HepG2 (cell line): ENCODE data around the gene PGAP1. TPM values are rescaled to one million over a fixed set of nuclear protein-coding genes. Genes with fewer than 3 reads are reported as not detected.

ENCODE experiments used
- CC2D1A ChIP-seq: sonication (generic); formaldehyde crosslinking; IDR thresholded peaks from 2 replicates; pipeline ENCODE4 v1.8.1; 2023; ENCODE audit warnings: mild to moderate bottlenecking, missing genetic modification reagents
- CREB3 ChIP-seq: sonication (generic); formaldehyde crosslinking; IDR thresholded peaks from 2 replicates; pipeline ENCODE4 v1.5.0; 2020; ENCODE audit warnings: missing genetic modification reagents
- EZH2 ChIP-seq: conservative IDR thresholded peaks from 2 replicates; pipeline ENCODE4 v1.6.1; 2012; ENCODE audit warnings: mild to moderate bottlenecking, low read depth, low read length, moderate library complexity
- HDAC6 ChIP-seq: fragments of 200-600 bp; sonication (generic); IDR thresholded peaks from 2 replicates; pipeline ENCODE4 v1.7.0; 2017; ENCODE audit warnings: mild to moderate bottlenecking, antibody characterized with exemption, low read length, low read depth
- KLF13 ChIP-seq: sonication (generic); formaldehyde crosslinking; IDR thresholded peaks from 2 replicates; pipeline ENCODE4 v1.4.0; 2020; ENCODE audit warnings: mild to moderate bottlenecking, missing genetic modification reagents
- MTF1 ChIP-seq: sonication (generic); formaldehyde crosslinking; IDR thresholded peaks from 2 replicates; pipeline ENCODE4 v1.5.0; 2020; ENCODE audit warnings: missing genetic modification reagents
- NFATC3 ChIP-seq: sonication (generic); formaldehyde crosslinking; IDR thresholded peaks from 2 replicates; pipeline ENCODE4 v1.5.1; 2020; ENCODE audit warnings: mild to moderate bottlenecking, missing genetic modification reagents
- PHF21A ChIP-seq: sonication (generic); formaldehyde crosslinking; IDR thresholded peaks from 2 replicates; pipeline ENCODE4 v1.5.0; 2020; ENCODE audit warnings: mild to moderate bottlenecking, missing genetic modification reagents
- RARG ChIP-seq: sonication (generic); formaldehyde crosslinking; IDR thresholded peaks from 2 replicates; pipeline ENCODE4 v1.4.0; 2020; ENCODE audit warnings: low read depth, mild to moderate bottlenecking, missing genetic modification reagents
- RXRA ChIP-seq: sonication (generic); formaldehyde crosslinking; IDR thresholded peaks from 2 replicates; pipeline ENCODE4 v1.5.1; 2020; ENCODE audit warnings: missing genetic modification reagents
- SPEN ChIP-seq: sonication (generic); formaldehyde crosslinking; IDR thresholded peaks from 2 replicates; pipeline ENCODE4 v1.5.1; 2020; ENCODE audit warnings: low read depth, mild to moderate bottlenecking, missing genetic modification reagents
- TEAD2 ChIP-seq: sonication (generic); formaldehyde crosslinking; IDR thresholded peaks from 2 replicates; pipeline ENCODE4 v1.9.0; 2021; ENCODE audit warnings: missing genetic modification reagents
- ZBTB49 ChIP-seq: sonication (generic); formaldehyde crosslinking; IDR thresholded peaks from 2 replicates; pipeline ENCODE4 v1.4.0; 2020; ENCODE audit warnings: missing genetic modification reagents, borderline replicate concordance
- ZNF3 ChIP-seq: IDR thresholded peaks from 2 replicates; pipeline ENCODE4 v1.7.0; 2017; ENCODE audit warnings: inconsistent platforms
- ZNF468 ChIP-seq: sonication (generic); formaldehyde crosslinking; IDR thresholded peaks from 2 replicates; pipeline ENCODE4 v1.8.0; 2022; ENCODE audit warnings: mild to moderate bottlenecking, moderate library complexity, missing genetic modification reagents
- ZNF484 ChIP-seq: sonication (generic); formaldehyde crosslinking; IDR thresholded peaks from 2 replicates; pipeline ENCODE4 v1.5.1; 2020; ENCODE audit warnings: mild to moderate bottlenecking, low read depth, missing genetic modification reagents, borderline replicate concordance
- ZNF570 ChIP-seq: sonication (generic); formaldehyde crosslinking; IDR thresholded peaks from 2 replicates; pipeline ENCODE4 v1.4.0; 2020; ENCODE audit warnings: mild to moderate bottlenecking, missing genetic modification reagents, borderline replicate concordance
- polyA plus RNA-seq, 8 experiments: library from polyadenylated mRNA; depleted of rRNA in 3 of 8; stranded (reverse) in 7 of 8; unstranded in 1 of 8; fragments of >200 nt; fragmentation: Illumina TruSeq in 4 of 8; extraction: Trizol in 4 of 8; gene quantifications; 2 replicates each; pipeline versions ENCODE4 v1.2.1 to v1.2.3, GENCODE V29; 2011 to 2016; ENCODE audit warnings: low read depth in 4 of 8, missing spikeins in 1 of 8, mixed read lengths in 1 of 8; ENCODE audit not compliant: insufficient read depth in 1 of 8
- total RNA-seq, 5 experiments: library from RNA; depleted of rRNA; stranded (reverse); fragments of >200 nt; fragmentation: Illumina TruSeq; extraction: Trizol; gene quantifications; 2 replicates each; pipeline ENCODE4 v1.2.3, GENCODE V29; 2016; ENCODE audit warnings: low read depth in 1 of 5
- TF ChIP-seq, protein P1 (sequence below): sonication (generic); formaldehyde crosslinking; IDR thresholded peaks from 2 replicates; pipeline ENCODE4 v1.5.0; 2020; ENCODE audit warnings: mild to moderate bottlenecking, missing genetic modification reagents
- TF ChIP-seq, protein P2 (sequence below): sonication (generic); formaldehyde crosslinking; IDR thresholded peaks from 2 replicates; pipeline ENCODE4 v1.4.0; 2020; ENCODE audit warnings: missing genetic modification reagents, mild to moderate bottlenecking, borderline replicate concordance
- TF ChIP-seq, protein P3 (sequence below): IDR thresholded peaks from 2 replicates; pipeline ENCODE4 v1.6.1; 2018; ENCODE audit warnings: missing genetic modification reagents

The PGAP1 gene
- total and polyA plus RNA-seq, 2 of the 13 experiments (the other 11 are each of a cell fraction or from before 2014, with no cell fraction given): 4.1 to 6.4 TPM

GRCh38 chr2:196925768-196926561, 542 bp downstream of the PGAP1 start (continued):
- 0 out of 2 replicates have a peak, but pooled peaks have one; percentile 1 for TF ChIP-seq ZBTB49 (CRISPR knock-in tag)
- no peak for TF ChIP-seq HDAC6
- TF ChIP-seq SPEN (CRISPR knock-in tag): no peak
- TF ChIP-seq RARG (CRISPR knock-in tag): no peak
- no peak for TF ChIP-seq KLF13
- no peak for TF ChIP-seq CREB3 (CRISPR knock-in tag)
- TF ChIP-seq, protein P1, sequence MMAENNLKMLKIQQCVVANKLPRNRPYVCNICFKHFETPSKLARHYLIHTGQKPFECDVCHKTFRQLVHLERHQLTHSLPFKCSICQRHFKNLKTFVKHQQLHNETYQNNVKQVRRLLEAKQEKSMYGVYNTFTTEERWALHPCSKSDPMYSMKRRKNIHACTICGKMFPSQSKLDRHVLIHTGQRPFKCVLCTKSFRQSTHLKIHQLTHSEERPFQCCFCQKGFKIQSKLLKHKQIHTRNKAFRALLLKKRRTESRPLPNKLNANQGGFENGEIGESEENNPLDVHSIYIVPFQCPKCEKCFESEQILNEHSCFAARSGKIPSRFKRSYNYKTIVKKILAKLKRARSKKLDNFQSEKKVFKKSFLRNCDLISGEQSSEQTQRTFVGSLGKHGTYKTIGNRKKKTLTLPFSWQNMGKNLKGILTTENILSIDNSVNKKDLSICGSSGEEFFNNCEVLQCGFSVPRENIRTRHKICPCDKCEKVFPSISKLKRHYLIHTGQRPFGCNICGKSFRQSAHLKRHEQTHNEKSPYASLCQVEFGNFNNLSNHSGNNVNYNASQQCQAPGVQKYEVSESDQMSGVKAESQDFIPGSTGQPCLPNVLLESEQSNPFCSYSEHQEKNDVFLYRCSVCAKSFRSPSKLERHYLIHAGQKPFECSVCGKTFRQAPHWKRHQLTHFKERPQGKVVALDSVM (CRISPR knock-in tag): peak; percentile 11; the same call in 1 of the 2 replicates
- no peak for TF ChIP-seq ZNF484 (CRISPR knock-in tag)
- TF ChIP-seq, protein P2, sequence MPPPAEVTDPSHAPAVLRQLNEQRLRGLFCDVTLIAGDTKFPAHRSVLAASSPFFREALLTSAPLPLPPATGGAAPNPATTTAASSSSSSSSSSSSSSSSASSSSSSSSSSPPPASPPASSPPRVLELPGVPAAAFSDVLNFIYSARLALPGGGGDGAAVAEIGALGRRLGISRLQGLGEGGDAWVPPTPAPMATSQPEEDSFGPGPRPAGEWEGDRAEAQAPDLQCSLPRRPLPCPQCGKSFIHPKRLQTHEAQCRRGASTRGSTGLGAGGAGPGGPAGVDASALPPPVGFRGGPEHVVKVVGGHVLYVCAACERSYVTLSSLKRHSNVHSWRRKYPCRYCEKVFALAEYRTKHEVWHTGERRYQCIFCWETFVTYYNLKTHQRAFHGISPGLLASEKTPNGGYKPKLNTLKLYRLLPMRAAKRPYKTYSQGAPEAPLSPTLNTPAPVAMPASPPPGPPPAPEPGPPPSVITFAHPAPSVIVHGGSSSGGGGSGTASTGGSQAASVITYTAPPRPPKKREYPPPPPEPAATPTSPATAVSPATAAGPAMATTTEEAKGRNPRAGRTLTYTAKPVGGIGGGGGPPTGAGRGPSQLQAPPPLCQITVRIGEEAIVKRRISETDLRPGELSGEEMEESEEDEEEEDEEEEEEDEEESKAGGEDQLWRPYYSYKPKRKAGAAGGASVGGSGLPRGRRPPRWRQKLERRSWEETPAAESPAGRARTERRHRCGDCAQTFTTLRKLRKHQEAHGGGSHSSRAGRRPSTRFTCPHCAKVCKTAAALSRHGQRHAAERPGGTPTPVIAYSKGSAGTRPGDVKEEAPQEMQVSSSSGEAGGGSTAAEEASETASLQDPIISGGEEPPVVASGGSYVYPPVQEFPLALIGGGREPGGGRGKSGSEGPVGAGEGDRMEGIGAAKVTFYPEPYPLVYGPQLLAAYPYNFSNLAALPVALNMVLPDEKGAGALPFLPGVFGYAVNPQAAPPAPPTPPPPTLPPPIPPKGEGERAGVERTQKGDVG: 0 out of 2 replicates have a peak, but pooled peaks have one; percentile 56
- 0 out of 2 replicates have a peak, but pooled peaks have one; percentile 77 for TF ChIP-seq ZNF570
- TF ChIP-seq CC2D1A (CRISPR knock-in tag): no peak
- TF ChIP-seq EZH2: no peak
- TF ChIP-seq ZNF468: no peak
- no peak for TF ChIP-seq RXRA (CRISPR knock-in tag)
- TF ChIP-seq PHF21A: no peak
- no peak for TF ChIP-seq NFATC3 (CRISPR knock-in tag)
- TF ChIP-seq MTF1 (CRISPR knock-in tag): no peak
- no peak for TF ChIP-seq ZNF3 (CRISPR knock-in tag)
- TF ChIP-seq, protein P3, sequence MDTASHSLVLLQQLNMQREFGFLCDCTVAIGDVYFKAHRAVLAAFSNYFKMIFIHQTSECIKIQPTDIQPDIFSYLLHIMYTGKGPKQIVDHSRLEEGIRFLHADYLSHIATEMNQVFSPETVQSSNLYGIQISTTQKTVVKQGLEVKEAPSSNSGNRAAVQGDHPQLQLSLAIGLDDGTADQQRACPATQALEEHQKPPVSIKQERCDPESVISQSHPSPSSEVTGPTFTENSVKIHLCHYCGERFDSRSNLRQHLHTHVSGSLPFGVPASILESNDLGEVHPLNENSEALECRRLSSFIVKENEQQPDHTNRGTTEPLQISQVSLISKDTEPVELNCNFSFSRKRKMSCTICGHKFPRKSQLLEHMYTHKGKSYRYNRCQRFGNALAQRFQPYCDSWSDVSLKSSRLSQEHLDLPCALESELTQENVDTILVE (CRISPR knock-in tag): no peak
- TF ChIP-seq TEAD2 (CRISPR knock-in tag): no peak
